ENCODE measurements around the gene MED26. TPM values are rescaled to one million over a fixed set of nuclear protein-coding genes. Genes with fewer than 3 reads are reported as not detected.

Gene MED26
- total and polyA plus RNA-seq, 2 experiments from 2014 or later = 4.4 to 6.7 TPM

GRCh38 chr19:16626796-16627192 lies 1.2 kb downstream of the MED26 start:
- 2% methylated on average over 12 of the region's 12 CpGs for WGBS, 2 experiments (ENCODE audit: low coverage in 1 of 2, low lambda C conversion rate in 2 of 2, missing lambda C conversion rate in 2 of 2)
- peaks cover 14% of the 10 kb centered on the region for H3F3A ChIP-seq (ENCODE audit: insufficient read depth)

DNA sequence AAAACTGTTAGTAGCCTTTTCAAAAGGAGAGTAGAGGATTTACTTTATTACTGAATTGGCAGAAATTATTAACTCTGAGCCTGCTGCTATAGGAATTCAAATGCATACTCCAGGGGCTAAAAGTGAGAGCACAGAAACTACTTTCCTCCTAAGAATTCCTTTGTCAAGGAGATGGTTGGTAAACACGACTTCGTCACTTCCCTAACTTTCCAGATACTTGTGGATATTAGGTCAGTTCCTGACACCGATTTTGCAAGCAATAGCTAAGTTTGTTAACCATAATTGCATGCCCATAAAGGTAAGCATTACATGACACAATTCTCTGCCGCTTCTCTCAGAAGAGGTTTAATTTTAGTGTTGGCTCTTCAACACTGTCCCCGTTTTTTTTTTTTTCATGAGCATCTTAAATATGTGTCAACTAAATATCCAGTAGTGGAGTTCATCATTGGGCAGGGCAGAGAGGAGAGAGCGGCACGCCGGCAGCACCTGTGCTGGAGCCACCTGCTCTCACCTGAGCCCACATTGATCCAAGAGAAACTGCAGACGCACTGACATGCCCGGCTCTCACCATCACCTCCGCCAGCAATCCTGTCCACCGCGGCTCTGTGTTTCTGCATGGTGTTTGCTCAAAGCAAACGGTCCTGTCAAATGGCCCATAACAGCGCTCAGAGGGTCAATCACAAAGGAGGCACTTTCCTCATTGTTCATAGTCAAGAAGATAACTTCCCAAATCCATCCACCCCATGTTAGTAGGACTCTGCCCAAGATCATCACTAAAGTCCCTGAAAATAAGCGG lies 2.6 kb downstream of the MED26 start:
- H3K9me3 ChIP-seq (ENCODE audit: low read depth) = no peaks in the 10 kb centered on the region
- no peak for TF ChIP-seq EZH2phosphoT487 (IDR thresholded peaks at IDR 0.05; ENCODE audit: insufficient read depth, low read depth)
- TF ChIP-seq EZH2 (IDR thresholded peaks at IDR 0.05; ENCODE audit: insufficient read depth, poor library complexity, severe bottlenecking) = no peak
- no peak overlapping the region for H3K27ac ChIP-seq
- no peak overlapping the region for H3K4me2 ChIP-seq (ENCODE audit: unreplicated experiment)
- no peak overlapping the region for H2AFZ ChIP-seq
- WGBS, 2 experiments (ENCODE audit: low coverage in 1 of 2, low lambda C conversion rate in 2 of 2, missing lambda C conversion rate in 2 of 2) = 86 to 87% methylated on average over 16 of the region's 16 CpGs
- H4K20me1 ChIP-seq (ENCODE audit: insufficient read depth) = peaks cover 32% of the 10 kb centered on the region; the same call in 1 of the 2 replicates
- H3K4me3 ChIP-seq = no peak overlapping the region
- H3K27me3 ChIP-seq (replicated peaks; ENCODE audit: insufficient read depth) = no peaks in the 10 kb centered on the region
- peaks cover 75% of the 10 kb centered on the region for H3K79me2 ChIP-seq (ENCODE audit: insufficient read depth)
- H3K9me2 ChIP-seq (ENCODE audit: insufficient read depth) = no peaks in the 10 kb centered on the region
- H3K9ac ChIP-seq = no peak overlapping the region
- peaks cover 14% of the 10 kb centered on the region for H3F3A ChIP-seq (ENCODE audit: insufficient read depth)
- H3K4me1 ChIP-seq (ENCODE audit: insufficient read depth) = peaks cover 8% of the 10 kb centered on the region
- DNase-seq = no peak
- in situ Hi-C loops (cut with MboI) = no loop called here
- H3K36me3 ChIP-seq (ENCODE audit: low read depth) = no peaks in the 10 kb centered on the region

More at GRCh38 chr19:16626796-16627192, 1.2 kb downstream of the MED26 start:
- peak overlapping the region; percentile 98 for H3K4me3 ChIP-seq
- peak overlapping the region; percentile 32; the same call in 1 of the 2 replicates for H2AFZ ChIP-seq
- no peak for TF ChIP-seq EZH2phosphoT487 (IDR thresholded peaks at IDR 0.05; ENCODE audit: insufficient read depth, low read depth)
- no peak for TF ChIP-seq EZH2 (IDR thresholded peaks at IDR 0.05; ENCODE audit: insufficient read depth, poor library complexity, severe bottlenecking)
- peaks cover 70% of the 10 kb centered on the region for H3K79me2 ChIP-seq (ENCODE audit: insufficient read depth)
- in situ Hi-C loops (cut with MboI) = no loop called here
- H4K20me1 ChIP-seq (ENCODE audit: insufficient read depth) = peaks cover 28% of the 10 kb centered on the region; the same call in 1 of the 2 replicates
- peak overlapping the region; percentile 95 for H3K4me2 ChIP-seq (ENCODE audit: unreplicated experiment)
- H3K9me2 ChIP-seq (ENCODE audit: insufficient read depth) = no peaks in the 10 kb centered on the region
- H3K36me3 ChIP-seq (ENCODE audit: low read depth) = no peaks in the 10 kb centered on the region
- H3K9me3 ChIP-seq (ENCODE audit: low read depth) = no peaks in the 10 kb centered on the region
- peak overlapping the region; percentile 92 for H3K9ac ChIP-seq
- no peaks in the 10 kb centered on the region for H3K27me3 ChIP-seq (replicated peaks; ENCODE audit: insufficient read depth)
- peak; percentile 43 for DNase-seq
- peaks cover 8% of the 10 kb centered on the region for H3K4me1 ChIP-seq (ENCODE audit: insufficient read depth)
- H3K27ac ChIP-seq = peak overlapping the region; percentile 72

DNA sequence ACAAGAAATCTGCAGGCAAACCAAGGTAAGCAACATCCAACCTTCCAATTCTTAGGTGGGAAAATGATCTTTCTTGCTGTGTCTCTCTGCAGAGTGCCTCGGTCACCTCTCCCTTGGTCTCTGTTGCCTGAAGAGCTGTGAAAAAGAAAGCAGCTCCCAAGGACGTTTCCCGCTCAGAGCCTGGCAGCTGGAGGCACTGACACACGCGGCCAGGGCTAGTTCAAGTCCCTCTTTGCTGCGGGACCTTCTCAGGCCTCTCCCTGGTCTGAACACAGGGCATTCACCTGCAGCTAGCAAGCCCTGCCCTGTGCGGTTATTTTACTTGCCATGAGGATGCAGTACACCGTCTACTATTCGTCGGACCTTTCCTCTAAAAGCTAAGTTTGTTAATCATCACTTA lies 3.8 kb downstream of the MED26 start:
- DNase-seq = no peak
- no peaks in the 10 kb centered on the region for H3K36me3 ChIP-seq (ENCODE audit: low read depth)
- no peak for TF ChIP-seq EZH2 (IDR thresholded peaks at IDR 0.05; ENCODE audit: insufficient read depth, poor library complexity, severe bottlenecking)
- TF ChIP-seq EZH2phosphoT487 (IDR thresholded peaks at IDR 0.05; ENCODE audit: insufficient read depth, low read depth) = no peak
- peaks cover 4% of the 10 kb centered on the region; the same call in 1 of the 2 replicates for H3F3A ChIP-seq (ENCODE audit: insufficient read depth)
- in situ Hi-C loops (cut with MboI) = no loop called here
- peaks cover 33% of the 10 kb centered on the region; the same call in 1 of the 2 replicates for H4K20me1 ChIP-seq (ENCODE audit: insufficient read depth)
- no peak overlapping the region for H3K4me3 ChIP-seq
- no peaks in the 10 kb centered on the region for H3K27me3 ChIP-seq (replicated peaks; ENCODE audit: insufficient read depth)
- peaks cover 20% of the 10 kb centered on the region for H3K4me1 ChIP-seq (ENCODE audit: insufficient read depth)
- WGBS, 2 experiments (ENCODE audit: low coverage in 1 of 2, low lambda C conversion rate in 2 of 2, missing lambda C conversion rate in 2 of 2) = 80 to 83% methylated on average over 10 of the region's 10 CpGs
- no peak overlapping the region for H3K9ac ChIP-seq
- H3K27ac ChIP-seq = no peak overlapping the region
- no peaks in the 10 kb centered on the region for H3K9me2 ChIP-seq (ENCODE audit: insufficient read depth)
- peaks cover 86% of the 10 kb centered on the region for H3K79me2 ChIP-seq (ENCODE audit: insufficient read depth)
- H2AFZ ChIP-seq = no peak overlapping the region
- H3K4me2 ChIP-seq (ENCODE audit: unreplicated experiment) = no peak overlapping the region
- H3K9me3 ChIP-seq (ENCODE audit: low read depth) = no peaks in the 10 kb centered on the region

GRCh38 chr19:16623576-16623975 lies 4.4 kb downstream of the MED26 start:
- no peak for TF ChIP-seq EZH2 (IDR thresholded peaks at IDR 0.05; ENCODE audit: insufficient read depth, poor library complexity, severe bottlenecking)
- TF ChIP-seq EZH2phosphoT487 (IDR thresholded peaks at IDR 0.05; ENCODE audit: insufficient read depth, low read depth) = no peak
- no peaks in the 10 kb centered on the region for H3K27me3 ChIP-seq (replicated peaks; ENCODE audit: insufficient read depth)
- H3K4me1 ChIP-seq (ENCODE audit: insufficient read depth) = peaks cover 22% of the 10 kb centered on the region
- H3K9me3 ChIP-seq (ENCODE audit: low read depth) = no peaks in the 10 kb centered on the region
- H3K27ac ChIP-seq = no peak overlapping the region
- no peak overlapping the region for H3K4me3 ChIP-seq
- no peak overlapping the region for H3K9ac ChIP-seq
- no peaks in the 10 kb centered on the region for H3K9me2 ChIP-seq (ENCODE audit: insufficient read depth)
- H2AFZ ChIP-seq = no peak overlapping the region
- 52 to 54% methylated on average over 6 of the region's 6 CpGs for WGBS, 2 experiments (ENCODE audit: low coverage in 1 of 2, low lambda C conversion rate in 2 of 2, missing lambda C conversion rate in 2 of 2)
- in situ Hi-C loops (cut with MboI) = no loop called here
- no peak for DNase-seq
- H4K20me1 ChIP-seq (ENCODE audit: insufficient read depth) = peaks cover 37% of the 10 kb centered on the region; the same call in 1 of the 2 replicates
- H3K36me3 ChIP-seq (ENCODE audit: low read depth) = no peaks in the 10 kb centered on the region
- H3K79me2 ChIP-seq (ENCODE audit: insufficient read depth) = peaks cover 93% of the 10 kb centered on the region
- H3K4me2 ChIP-seq (ENCODE audit: unreplicated experiment) = no peak overlapping the region
- H3F3A ChIP-seq (ENCODE audit: insufficient read depth) = no peaks in the 10 kb centered on the region

Measured in GM23248 (cell line).